T-helper 2 cell treated with Interferon-gamma antibody and Interleukin-4, amounts not matched to agents 5 μg/mL and 100 μg/mL, for 36 hours (primary cell): ENCODE measurements around the gene CORO2B.
"Not testable (repeated sequence)": the region's sequence is repeated elsewhere in the genome, so short reads cannot be mapped to it uniquely, and the experiment has no call there.

ENCODE experiments used
- DNase-seq: peaks from one replicate; pipeline ENCODE4 v3.0.0; 2021; ENCODE audit warnings: low spot score
- H3K27ac Mint-ChIP-seq: one replicate; pipeline ENCODE4 v1.8.0; 2021; ENCODE audit warnings: mild to moderate bottlenecking, mixed read lengths
- H3K27me3 Mint-ChIP-seq: one replicate; pipeline ENCODE4 v1.8.0; 2021; ENCODE audit warnings: low read depth, mixed read lengths
- H3K36me3 Mint-ChIP-seq: one replicate; pipeline ENCODE4 v1.8.0; 2021; ENCODE audit warnings: low read depth, mixed read lengths
- H3K4me1 Mint-ChIP-seq: one replicate; pipeline ENCODE4 v1.8.0; 2021; ENCODE audit warnings: low read depth, mixed read lengths
- H3K4me3 Mint-ChIP-seq: one replicate; pipeline ENCODE4 v1.8.0; 2022; ENCODE audit warnings: mild to moderate bottlenecking, moderate library complexity, mixed read lengths
- H3K9me3 Mint-ChIP-seq: one replicate; pipeline ENCODE4 v1.8.0; 2021; ENCODE audit warnings: mixed read lengths

Gene CORO2B

GRCh38 chr15:68667800-68668625, 89.2 kb downstream of the CORO2B start:
- no peak overlapping the region for H3K27ac Mint-ChIP-seq
- no peaks in the 10 kb centered on the region for H3K4me1 Mint-ChIP-seq
- peaks cover 18% of the 10 kb centered on the region for H3K27me3 Mint-ChIP-seq

GRCh38 chr15:68668926-68669600, 90.3 kb downstream of the CORO2B start:
- peaks cover 2% of the 10 kb centered on the region for H3K4me1 Mint-ChIP-seq

More at GRCh38 chr15:68667800-68668625, 89.2 kb downstream of the CORO2B start:
- DNase-seq, result no peak
- Mint-ChIP-seq H3K9me3 (no peaks in the 10 kb centered on the region), H3K4me3 (no peak overlapping the region), H3K36me3 (no peaks in the 10 kb centered on the region)

GRCh38 chr15:68672251-68672650, 93.5 kb downstream of the CORO2B start:
- Mint-ChIP-seq H3K27me3 (peaks cover 9% of the 10 kb centered on the region), H3K36me3 (no peaks in the 10 kb centered on the region), H3K4me1 (peaks cover 4% of the 10 kb centered on the region), H3K27ac (no peak overlapping the region), H3K4me3 (no peak overlapping the region), H3K9me3 (no peaks in the 10 kb centered on the region)
- no peak for DNase-seq

More at GRCh38 chr15:68668926-68669600, 90.3 kb downstream of the CORO2B start:
- no peak overlapping the region for H3K4me3 Mint-ChIP-seq
- peaks cover 12% of the 10 kb centered on the region for H3K27me3 Mint-ChIP-seq
- no peaks in the 10 kb centered on the region for H3K36me3 Mint-ChIP-seq
- DNase-seq, result no peak
- no peaks in the 10 kb centered on the region for H3K9me3 Mint-ChIP-seq
- no peak overlapping the region for H3K27ac Mint-ChIP-seq

GRCh38 chr15:68672781-68673205, 94.0 kb downstream of the CORO2B start:
- Mint-ChIP-seq H3K4me1 (peaks cover 4% of the 10 kb centered on the region), H3K27me3 (peaks cover 9% of the 10 kb centered on the region), H3K4me3 (no peak overlapping the region), H3K9me3 (no peaks in the 10 kb centered on the region), H3K27ac (no peak overlapping the region), H3K36me3 (no peaks in the 10 kb centered on the region)
- DNase-seq, result no peak

GRCh38 chr15:68674975-68675374, 96.2 kb downstream of the CORO2B start:
- H3K36me3 Mint-ChIP-seq, result no peaks in the 10 kb centered on the region
- H3K4me1 Mint-ChIP-seq, result peaks cover 4% of the 10 kb centered on the region
- no peaks in the 10 kb centered on the region for H3K9me3 Mint-ChIP-seq
- no peak overlapping the region for H3K27ac Mint-ChIP-seq
- no peak overlapping the region for H3K4me3 Mint-ChIP-seq
- H3K27me3 Mint-ChIP-seq, result peaks cover 9% of the 10 kb centered on the region
- no peak for DNase-seq

- Mint-ChIP-seq H3K27ac (no peak overlapping the region), H3K9me3 (no peaks in the 10 kb centered on the region), H3K4me1 (peaks cover 4% of the 10 kb centered on the region), H3K4me3 (no peak overlapping the region), H3K36me3 (no peaks in the 10 kb centered on the region), H3K27me3 (peaks cover 9% of the 10 kb centered on the region)
- no peak for DNase-seq
Observed at GRCh38 chr15:68676011-68676605, 97.3 kb downstream of the CORO2B start.

GRCh38 chr15:68676926-68677325, 98.1 kb downstream of the CORO2B start:
- no peaks in the 10 kb centered on the region for H3K9me3 Mint-ChIP-seq
- no peaks in the 10 kb centered on the region for H3K36me3 Mint-ChIP-seq
- H3K4me3 Mint-ChIP-seq, result no peak overlapping the region
- DNase-seq, result no peak
- H3K4me1 Mint-ChIP-seq, result peaks cover 4% of the 10 kb centered on the region
- H3K27me3 Mint-ChIP-seq, result peaks cover 6% of the 10 kb centered on the region
- no peak overlapping the region for H3K27ac Mint-ChIP-seq

- Mint-ChIP-seq H3K9me3 (no peaks in the 10 kb centered on the region), H3K4me3 (no peak overlapping the region), H3K36me3 (no peaks in the 10 kb centered on the region)
Observed at GRCh38 chr15:68677996-68678395, 99.2 kb downstream of the CORO2B start.

GRCh38 chr15:68678746-68679145, 100.0 kb downstream of the CORO2B start:
- Mint-ChIP-seq H3K4me1 (peaks cover 3% of the 10 kb centered on the region), H3K4me3 (no peak overlapping the region), H3K27ac (no peak overlapping the region), H3K27me3 (no peaks in the 10 kb centered on the region), H3K36me3 (no peaks in the 10 kb centered on the region), H3K9me3 (no peaks in the 10 kb centered on the region)
- no peak for DNase-seq

More at GRCh38 chr15:68677996-68678395, 99.2 kb downstream of the CORO2B start:
- H3K4me1 Mint-ChIP-seq, result peaks cover 4% of the 10 kb centered on the region
- peaks cover 2% of the 10 kb centered on the region for H3K27me3 Mint-ChIP-seq
- H3K27ac Mint-ChIP-seq, result no peak overlapping the region
- no peak for DNase-seq

GRCh38 chr15:68679161-68679560, 100.4 kb downstream of the CORO2B start:
- Mint-ChIP-seq H3K4me3 (no peak overlapping the region), H3K4me1 (peaks cover 1% of the 10 kb centered on the region), H3K27ac (no peak overlapping the region), H3K36me3 (no peaks in the 10 kb centered on the region), H3K27me3 (no peaks in the 10 kb centered on the region), H3K9me3 (no peaks in the 10 kb centered on the region)
- no peak for DNase-seq

- no peaks in the 10 kb centered on the region for H3K9me3 Mint-ChIP-seq
- peaks cover 1% of the 10 kb centered on the region for H3K4me1 Mint-ChIP-seq
- no peaks in the 10 kb centered on the region for H3K27me3 Mint-ChIP-seq
- no peak overlapping the region for H3K27ac Mint-ChIP-seq
- H3K36me3 Mint-ChIP-seq, result no peaks in the 10 kb centered on the region
- no peak overlapping the region for H3K4me3 Mint-ChIP-seq
- DNase-seq, result no peak
Observed at GRCh38 chr15:68679961-68680371, 101.2 kb downstream of the CORO2B start.

- not testable (repeated sequence) for H3K9me3 Mint-ChIP-seq, H3K27me3 Mint-ChIP-seq, H3K4me1 Mint-ChIP-seq, H3K36me3 Mint-ChIP-seq, DNase-seq, H3K27ac Mint-ChIP-seq, H3K4me3 Mint-ChIP-seq
Observed at GRCh38 chr15:68680756-68681155, 102.0 kb downstream of the CORO2B start.

GRCh38 chr15:68681836-68682235, 103.0 kb downstream of the CORO2B start:
- Mint-ChIP-seq H3K36me3 (no peaks in the 10 kb centered on the region), H3K4me3 (no peak overlapping the region), H3K27ac (no peak overlapping the region), H3K4me1 (no peaks in the 10 kb centered on the region), H3K9me3 (no peaks in the 10 kb centered on the region), H3K27me3 (no peaks in the 10 kb centered on the region)
- DNase-seq, result no peak

- Mint-ChIP-seq H3K27me3 (no peaks in the 10 kb centered on the region), H3K4me3 (no peak overlapping the region), H3K36me3 (no peaks in the 10 kb centered on the region), H3K27ac (no peak overlapping the region), H3K4me1 (no peaks in the 10 kb centered on the region), H3K9me3 (no peaks in the 10 kb centered on the region)
- no peak for DNase-seq
Observed at GRCh38 chr15:68682330-68682729, 103.5 kb downstream of the CORO2B start.
